NCI-H1694 treated with DMSO at 0.1 percent for 48 hours (cell line): ENCODE data around the gene OPTN.

Experiments
- DNase-seq: peaks from one replicate; lab custom pipeline; 2025; lab: John Stamatoyannopoulos, UW

OPTN gene

DNA sequence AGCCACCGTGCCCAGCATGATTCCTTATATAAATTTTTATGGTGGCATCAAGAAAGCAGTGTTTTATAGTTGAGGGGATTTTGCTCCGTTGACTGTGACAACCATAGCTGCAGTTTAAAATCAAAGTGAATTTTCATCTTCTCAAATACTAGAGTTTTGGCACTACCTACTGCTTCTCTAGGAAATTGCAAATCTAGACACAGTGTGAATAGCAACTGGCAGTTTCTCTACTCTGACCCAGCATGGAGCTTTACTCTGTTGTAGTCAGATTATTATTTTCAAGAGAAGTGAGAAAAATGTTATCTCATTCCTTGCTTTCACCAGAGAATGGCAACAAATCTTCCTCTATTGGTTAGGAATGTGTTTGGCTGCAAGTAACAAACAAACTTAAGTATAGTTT, 84.3 kb downstream of the OPTN start:
- DNase-seq, result no peak

DNA sequence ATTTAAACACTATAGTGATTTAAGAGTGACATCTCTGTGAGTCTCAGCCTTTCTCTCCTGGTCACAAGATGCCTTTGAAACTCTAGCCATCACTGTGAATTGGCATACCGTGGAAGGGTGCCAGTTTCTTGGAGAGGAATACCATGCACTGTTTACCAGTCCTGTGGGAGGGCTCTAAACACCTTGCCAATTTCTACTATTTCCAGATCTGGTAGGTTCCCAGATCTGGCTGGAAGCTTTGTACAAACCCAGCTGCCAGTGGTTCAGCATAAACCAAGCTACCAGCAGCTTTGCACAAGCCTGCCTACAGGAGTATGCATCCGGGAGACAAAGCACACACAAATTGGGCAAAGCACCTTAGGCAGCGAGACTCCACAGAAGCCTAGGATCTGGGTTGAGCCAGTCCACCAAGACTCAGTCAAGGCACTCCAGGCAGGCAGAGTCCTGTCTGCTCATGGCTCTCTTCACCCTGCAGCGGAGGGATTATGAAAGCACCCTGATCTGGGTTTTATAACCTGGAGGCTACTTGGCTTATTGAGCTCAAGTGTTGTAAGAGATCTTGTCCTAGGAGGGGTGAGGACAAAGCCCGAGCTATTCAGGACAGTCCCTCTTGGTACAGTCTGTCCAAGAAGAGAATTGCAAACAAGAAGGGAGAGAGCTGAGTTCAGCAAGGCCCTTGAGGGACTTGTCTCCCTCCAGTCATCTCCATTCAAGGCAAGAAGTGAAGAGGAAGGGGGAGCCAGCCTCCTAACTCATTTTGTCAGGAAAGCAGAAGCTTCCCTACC, 85.0 kb downstream of the OPTN start:
- DNase-seq, result no peak

DNA sequence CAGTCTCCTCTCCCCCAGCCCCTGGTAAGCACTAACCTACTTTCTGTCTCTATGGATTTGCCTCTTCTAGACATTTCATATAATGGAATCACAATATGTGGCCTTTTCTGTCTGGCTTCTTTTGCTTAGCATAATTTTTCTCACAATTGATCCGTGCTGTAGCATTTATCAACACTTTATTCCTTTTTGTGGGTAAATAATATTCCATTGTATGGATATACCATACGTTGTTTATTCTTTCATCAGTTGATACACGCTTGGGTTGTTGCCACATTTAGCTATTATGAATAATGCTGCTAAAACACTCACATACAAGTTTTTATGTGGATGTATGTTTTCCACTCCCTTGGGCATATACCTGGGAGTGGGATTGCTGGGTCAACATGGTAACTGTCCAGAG, 87.2 kb downstream of the OPTN start:
- no peak for DNase-seq
